ENCODE results near the gene LAMP1.

LAMP1 gene

GRCh38 chr13:113272031-113272430, 25.0 kb upstream of the LAMP1 start:
- no peak for TF ChIP-seq ZFX (IDR thresholded peaks at IDR 0.05)
- TF ChIP-seq, protein P1, sequence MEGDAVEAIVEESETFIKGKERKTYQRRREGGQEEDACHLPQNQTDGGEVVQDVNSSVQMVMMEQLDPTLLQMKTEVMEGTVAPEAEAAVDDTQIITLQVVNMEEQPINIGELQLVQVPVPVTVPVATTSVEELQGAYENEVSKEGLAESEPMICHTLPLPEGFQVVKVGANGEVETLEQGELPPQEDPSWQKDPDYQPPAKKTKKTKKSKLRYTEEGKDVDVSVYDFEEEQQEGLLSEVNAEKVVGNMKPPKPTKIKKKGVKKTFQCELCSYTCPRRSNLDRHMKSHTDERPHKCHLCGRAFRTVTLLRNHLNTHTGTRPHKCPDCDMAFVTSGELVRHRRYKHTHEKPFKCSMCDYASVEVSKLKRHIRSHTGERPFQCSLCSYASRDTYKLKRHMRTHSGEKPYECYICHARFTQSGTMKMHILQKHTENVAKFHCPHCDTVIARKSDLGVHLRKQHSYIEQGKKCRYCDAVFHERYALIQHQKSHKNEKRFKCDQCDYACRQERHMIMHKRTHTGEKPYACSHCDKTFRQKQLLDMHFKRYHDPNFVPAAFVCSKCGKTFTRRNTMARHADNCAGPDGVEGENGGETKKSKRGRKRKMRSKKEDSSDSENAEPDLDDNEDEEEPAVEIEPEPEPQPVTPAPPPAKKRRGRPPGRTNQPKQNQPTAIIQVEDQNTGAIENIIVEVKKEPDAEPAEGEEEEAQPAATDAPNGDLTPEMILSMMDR (conservative IDR thresholded peaks at IDR 0.05): no peak
- no peak overlapping the region for H3K27ac ChIP-seq

DNA sequence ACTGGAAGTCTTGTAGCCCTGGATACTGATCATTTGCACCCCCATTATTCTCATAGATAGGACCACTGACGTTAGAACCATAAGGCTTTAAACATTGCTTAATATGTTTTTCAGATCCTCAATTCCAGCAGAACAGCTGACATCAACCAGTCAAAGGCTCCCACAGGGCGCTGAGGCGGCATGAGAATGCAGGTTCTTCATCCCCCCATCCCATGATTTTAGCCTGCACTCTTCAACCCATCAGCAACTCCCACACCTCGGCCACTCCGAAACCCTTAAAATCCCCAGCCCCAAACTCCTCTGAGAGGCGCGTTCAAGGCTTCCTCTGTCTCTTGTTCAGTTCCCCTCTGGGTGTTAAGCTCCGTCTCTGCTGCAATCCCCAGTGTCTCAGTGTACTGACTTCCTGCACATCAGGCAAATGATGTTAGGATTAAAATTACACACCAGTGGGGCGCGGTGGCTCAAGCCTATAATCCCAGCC, 24.3 kb upstream of the LAMP1 start:
- no peak for TF ChIP-seq ZFX (IDR thresholded peaks at IDR 0.05)
- TF ChIP-seq, protein P1 (conservative IDR thresholded peaks at IDR 0.05): no peak
- H3K27ac ChIP-seq: no peak overlapping the region

DNA sequence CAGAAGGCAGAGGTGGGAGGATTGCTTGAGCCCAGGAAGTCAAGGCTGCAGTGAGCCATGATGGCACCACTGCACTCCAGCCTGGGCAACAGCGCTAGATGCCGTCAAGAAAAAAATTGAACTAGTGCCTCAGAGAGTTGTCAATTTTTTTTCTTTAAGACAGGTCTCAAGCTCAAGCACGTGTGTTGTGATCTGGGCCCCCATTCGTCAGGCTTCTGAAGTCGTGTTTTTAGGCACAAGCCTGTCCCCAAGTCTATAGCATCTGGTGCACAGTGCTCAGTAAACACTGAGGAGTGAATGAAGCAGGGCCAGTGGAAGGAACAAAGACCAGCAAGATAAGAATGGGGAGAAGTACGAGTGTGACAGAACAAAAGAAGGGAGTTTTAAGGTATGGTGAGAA, 23.7 kb upstream of the LAMP1 start:
- no peak overlapping the region for H3K27ac ChIP-seq

GRCh38 chr13:113273851-113274590, 23.0 kb upstream of the LAMP1 start:
- TF ChIP-seq, protein P1 (conservative IDR thresholded peaks at IDR 0.05): no peak
- no peak for TF ChIP-seq ZFX (IDR thresholded peaks at IDR 0.05)

More for the DNA sequence above, 23.7 kb upstream of the LAMP1 start:
- no peak for TF ChIP-seq ZFX (IDR thresholded peaks at IDR 0.05)
- TF ChIP-seq, protein P1 (conservative IDR thresholded peaks at IDR 0.05): no peak

GRCh38 chr13:113274721-113275120, 22.3 kb upstream of the LAMP1 start:
- TF ChIP-seq, protein P1 (conservative IDR thresholded peaks at IDR 0.05): no peak
- TF ChIP-seq ZFX (IDR thresholded peaks at IDR 0.05): no peak
- no peak overlapping the region for H3K27ac ChIP-seq

More at GRCh38 chr13:113273851-113274590, 23.0 kb upstream of the LAMP1 start:
- no peak overlapping the region for H3K27ac ChIP-seq

GRCh38 chr13:113275387-113275786, 21.7 kb upstream of the LAMP1 start:
- no peak overlapping the region for H3K27ac ChIP-seq
- no peak for TF ChIP-seq ZFX (IDR thresholded peaks at IDR 0.05)
- TF ChIP-seq, protein P1 (conservative IDR thresholded peaks at IDR 0.05): peak; percentile 67

DNA sequence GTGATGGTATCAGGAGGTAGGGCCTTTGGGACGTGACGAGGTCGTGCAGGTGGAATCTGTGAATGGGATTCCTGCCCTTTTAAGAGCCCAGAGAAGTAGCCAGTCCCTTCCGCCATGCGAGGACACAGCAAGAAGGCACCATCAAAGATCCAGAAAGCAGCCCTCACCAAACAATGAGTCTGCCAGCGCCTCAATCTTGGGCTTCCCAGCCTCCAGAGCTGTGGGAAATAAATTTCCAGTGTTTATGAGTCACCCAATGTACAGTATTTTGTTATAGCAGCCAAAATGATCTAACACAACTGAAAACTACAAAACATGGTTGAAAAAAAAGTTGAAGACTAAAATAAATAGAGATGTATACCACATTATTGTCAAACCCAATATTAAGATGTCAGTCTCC, 16.9 kb upstream of the LAMP1 start:
- no peak for TF ChIP-seq ZFX (IDR thresholded peaks at IDR 0.05)

DNA sequence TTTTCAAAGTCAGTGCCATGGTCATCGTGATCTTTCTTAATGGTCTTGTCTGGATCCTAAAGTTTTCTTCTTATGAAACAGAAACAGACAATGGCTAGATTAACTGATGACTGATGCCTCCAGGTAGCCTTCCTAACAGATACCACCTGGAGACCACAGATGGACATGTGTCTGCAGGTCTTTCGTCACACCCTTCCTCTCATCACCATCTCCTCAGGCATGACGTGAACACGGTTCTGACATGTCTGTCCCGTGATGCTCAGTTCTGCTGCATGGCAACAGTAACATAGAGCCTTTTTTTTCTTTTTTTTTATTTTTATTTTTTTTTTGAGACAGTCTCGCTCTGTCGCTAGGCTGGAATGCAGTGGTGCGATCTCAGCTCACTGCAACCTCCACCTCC, 13.1 kb upstream of the LAMP1 start:
- TF ChIP-seq, protein P1 (conservative IDR thresholded peaks at IDR 0.05): no peak
- no peak for TF ChIP-seq ZFX (IDR thresholded peaks at IDR 0.05)
- no peak overlapping the region for H3K27ac ChIP-seq

More for the DNA sequence above, 16.9 kb upstream of the LAMP1 start:
- no peak overlapping the region for H3K27ac ChIP-seq

All from C4-2B (cell line).